ENCODE measurements around the gene PHTF2. TPM values are rescaled to one million over a fixed set of nuclear protein-coding genes. Genes with fewer than 3 reads are reported as not detected.

The PHTF2 gene
- total RNA-seq, 1 experiment from 2014 or later, result 52.0 TPM

- Histone ChIP-seq H3K4me2 (no peak overlapping the region), H3K9me2 (ENCODE audit: insufficient read depth) (no peaks in the 10 kb centered on the region), H3K27ac (no peak overlapping the region), H3K36me3 (ENCODE audit: low read depth) (no peaks in the 10 kb centered on the region), H2AFZ (no peak overlapping the region), H3K79me2 (ENCODE audit: low read depth) (no peaks in the 10 kb centered on the region), H4K20me1 (ENCODE audit: insufficient read depth) (no peaks in the 10 kb centered on the region), H3K4me1 (replicated peaks; ENCODE audit: insufficient read depth) (no peaks in the 10 kb centered on the region), H3K4me3 (no peak overlapping the region), H3K9me3 (ENCODE audit: insufficient read depth, low read depth) (no peaks in the 10 kb centered on the region), H3K27me3 (ENCODE audit: insufficient read depth, low read depth) (no peaks in the 10 kb centered on the region), H3F3A (ENCODE audit: insufficient read depth, low read depth) (no peaks in the 10 kb centered on the region)
- intact Hi-C loops (cut with micrococcal nuclease; ENCODE audit: unreplicated experiment), result loop anchor here (5.0 to 10.0 kb wide), 2 partner anchors 190 to 642 kb away; no protein-coding TSS in a partner anchor
- DNase-seq, result no peak
- TF ChIP-seq, protein P1, sequence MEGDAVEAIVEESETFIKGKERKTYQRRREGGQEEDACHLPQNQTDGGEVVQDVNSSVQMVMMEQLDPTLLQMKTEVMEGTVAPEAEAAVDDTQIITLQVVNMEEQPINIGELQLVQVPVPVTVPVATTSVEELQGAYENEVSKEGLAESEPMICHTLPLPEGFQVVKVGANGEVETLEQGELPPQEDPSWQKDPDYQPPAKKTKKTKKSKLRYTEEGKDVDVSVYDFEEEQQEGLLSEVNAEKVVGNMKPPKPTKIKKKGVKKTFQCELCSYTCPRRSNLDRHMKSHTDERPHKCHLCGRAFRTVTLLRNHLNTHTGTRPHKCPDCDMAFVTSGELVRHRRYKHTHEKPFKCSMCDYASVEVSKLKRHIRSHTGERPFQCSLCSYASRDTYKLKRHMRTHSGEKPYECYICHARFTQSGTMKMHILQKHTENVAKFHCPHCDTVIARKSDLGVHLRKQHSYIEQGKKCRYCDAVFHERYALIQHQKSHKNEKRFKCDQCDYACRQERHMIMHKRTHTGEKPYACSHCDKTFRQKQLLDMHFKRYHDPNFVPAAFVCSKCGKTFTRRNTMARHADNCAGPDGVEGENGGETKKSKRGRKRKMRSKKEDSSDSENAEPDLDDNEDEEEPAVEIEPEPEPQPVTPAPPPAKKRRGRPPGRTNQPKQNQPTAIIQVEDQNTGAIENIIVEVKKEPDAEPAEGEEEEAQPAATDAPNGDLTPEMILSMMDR (conservative IDR thresholded peaks at IDR 0.05), result no peak
- TF ChIP-seq EZH2 (IDR thresholded peaks at IDR 0.05; ENCODE audit: low read depth), result no peak
- ChIA-PET POLR2A (ENCODE audit: unreplicated experiment) (no interaction called here), CTCF (no interaction called here)
- BruUV-seq (replicated peaks), result no TSS peak
Measured at GRCh38 chr7:77942431-77942830, 143.9 kb downstream of the PHTF2 start.

DNA sequence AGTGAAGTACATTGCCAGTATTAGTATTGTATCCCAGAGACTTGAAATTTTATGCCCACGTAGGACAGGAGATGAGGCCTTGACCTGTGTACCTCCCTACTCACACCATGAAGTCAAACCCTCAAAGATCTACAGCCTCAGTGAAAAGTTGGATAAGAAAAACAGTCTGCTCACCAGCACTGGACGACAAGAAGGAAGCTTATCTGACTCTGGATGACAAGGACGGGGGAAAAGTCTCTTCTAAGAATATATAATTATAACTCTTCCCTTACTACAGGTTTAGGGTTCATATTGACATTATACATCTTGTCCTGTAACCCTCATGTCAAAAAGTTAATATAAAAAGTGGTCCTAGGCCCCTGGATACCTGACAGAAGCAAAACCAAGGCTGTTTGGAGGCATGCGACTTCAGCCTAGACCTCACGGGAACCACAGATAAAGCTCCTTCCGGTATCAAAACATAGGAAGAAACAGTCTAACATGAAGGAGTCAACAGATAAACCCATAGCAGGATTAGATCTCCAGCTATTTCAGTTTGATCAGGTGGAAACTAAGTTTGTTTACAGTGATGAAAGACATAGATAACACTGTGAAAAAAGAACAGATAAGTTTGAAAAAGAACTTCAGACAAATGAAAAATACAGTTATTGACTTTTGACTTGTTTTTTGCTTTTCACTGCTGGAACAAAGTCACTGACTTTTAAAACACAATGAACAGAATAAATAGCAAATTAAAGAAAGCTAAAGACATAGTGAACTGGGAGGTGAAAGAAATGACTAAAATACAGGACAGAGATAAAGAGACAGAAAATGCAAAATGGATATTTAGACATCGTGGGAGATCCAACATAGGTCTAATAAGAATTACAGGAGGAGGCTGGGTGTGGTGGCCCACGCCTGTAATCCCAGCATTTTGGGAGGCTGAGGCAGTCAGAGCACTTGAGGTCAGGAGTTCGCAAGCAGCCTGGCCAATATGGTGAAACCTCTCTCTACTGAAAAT, 145.9 kb downstream of the PHTF2 start:
- Histone ChIP-seq H3K4me2 (no peak overlapping the region), H3K36me3 (ENCODE audit: low read depth) (no peaks in the 10 kb centered on the region), H3K9me3 (ENCODE audit: insufficient read depth, low read depth) (no peaks in the 10 kb centered on the region), H2AFZ (no peak overlapping the region), H3F3A (ENCODE audit: insufficient read depth, low read depth) (no peaks in the 10 kb centered on the region), H3K9me2 (ENCODE audit: insufficient read depth) (no peaks in the 10 kb centered on the region), H3K4me3 (no peak overlapping the region), H3K27ac (no peak overlapping the region), H3K4me1 (replicated peaks; ENCODE audit: insufficient read depth) (no peaks in the 10 kb centered on the region), H3K79me2 (ENCODE audit: low read depth) (no peaks in the 10 kb centered on the region), H4K20me1 (ENCODE audit: insufficient read depth) (no peaks in the 10 kb centered on the region), H3K27me3 (ENCODE audit: insufficient read depth, low read depth) (no peaks in the 10 kb centered on the region)
- intact Hi-C loops (cut with micrococcal nuclease; ENCODE audit: unreplicated experiment), result loop anchor here (5.0 to 10.0 kb wide), 2 partner anchors 188 to 640 kb away; no protein-coding TSS in a partner anchor
- no peak for DNase-seq
- CTCF ChIA-PET, result no interaction called here
- POLR2A ChIA-PET (ENCODE audit: unreplicated experiment), result interaction anchor here (0.6 to 0.7 kb wide), 2 partner anchors 271 to 1079 kb away, joined by 3 to 4 read pairs; no protein-coding TSS in a partner anchor
- BruUV-seq (replicated peaks), result no TSS peak
- TF ChIP-seq, protein P1 (conservative IDR thresholded peaks at IDR 0.05), result no peak
- TF ChIP-seq EZH2 (IDR thresholded peaks at IDR 0.05; ENCODE audit: low read depth), result no peak

DNA sequence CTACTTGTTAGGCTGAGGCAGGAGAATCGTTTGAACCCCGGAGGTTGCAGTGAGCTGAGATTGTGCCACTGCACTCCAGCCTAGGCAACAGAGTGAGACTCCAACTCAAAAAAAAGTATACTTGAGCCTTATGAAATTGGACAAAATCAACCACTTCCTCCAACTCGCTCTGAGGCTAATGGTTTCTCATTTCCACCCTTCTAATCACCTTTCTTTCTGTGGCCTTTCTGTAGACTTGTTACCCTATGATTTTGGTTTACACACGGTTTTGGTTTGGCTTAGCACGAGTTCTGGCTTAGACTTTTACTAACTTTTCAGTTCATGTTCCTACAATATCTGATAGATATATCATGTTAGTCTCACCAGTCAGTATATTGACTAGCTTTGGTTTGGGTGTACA, 152.0 kb downstream of the PHTF2 start:
- POLR2A ChIA-PET (ENCODE audit: unreplicated experiment), result no interaction called here
- BruUV-seq (replicated peaks), result no TSS peak

More for the DNA sequence above, 152.0 kb downstream of the PHTF2 start:
- Histone ChIP-seq H3K4me3 (no peak overlapping the region), H3F3A (ENCODE audit: insufficient read depth, low read depth) (no peaks in the 10 kb centered on the region), H3K9me2 (ENCODE audit: insufficient read depth) (no peaks in the 10 kb centered on the region), H3K4me1 (replicated peaks; ENCODE audit: insufficient read depth) (no peaks in the 10 kb centered on the region), H3K27me3 (ENCODE audit: insufficient read depth, low read depth) (no peaks in the 10 kb centered on the region), H2AFZ (no peak overlapping the region), H3K4me2 (no peak overlapping the region), H3K9me3 (ENCODE audit: insufficient read depth, low read depth) (no peaks in the 10 kb centered on the region), H3K27ac (no peak overlapping the region), H3K36me3 (ENCODE audit: low read depth) (no peaks in the 10 kb centered on the region), H3K79me2 (ENCODE audit: low read depth) (no peaks in the 10 kb centered on the region), H4K20me1 (ENCODE audit: insufficient read depth) (no peaks in the 10 kb centered on the region)
- no peak for DNase-seq
- TF ChIP-seq, protein P1 (conservative IDR thresholded peaks at IDR 0.05), result no peak
- TF ChIP-seq EZH2 (IDR thresholded peaks at IDR 0.05; ENCODE audit: low read depth), result no peak
- CTCF ChIA-PET, result no interaction called here
- intact Hi-C loops (cut with micrococcal nuclease; ENCODE audit: unreplicated experiment), result no loop called here

Data from PC-9 (cell line).